Spleen (tissue), 7 donors: ENCODE measurements around the gene SLC2A14.

Experiments
- CTCF ChIP-seq, 11 experiments: fragments of 200-600 bp in 7 of 11; fragments of 450-650 bp in 4 of 11; sonication (generic) in 4 of 11; IDR thresholded peaks in 8 of 11; conservative IDR thresholded peaks in 3 of 11; 1 replicate in 7 of 11; 2 replicates in 4 of 11; pipeline versions ENCODE4 v1.4.0 to v1.8.0; 2016 to 2021; ENCODE audit warnings: antibody characterized with exemption in 11 of 11, inconsistent platforms in 4 of 11, mild to moderate bottlenecking in 1 of 11
- POLR2A ChIP-seq, 3 donors: fragments of 450-650 bp; IDR thresholded peaks; one replicate each; pipeline ENCODE4 v1.5.1; 2017; ENCODE audit warnings: antibody characterized with exemption in 3 of 3, mild to moderate bottlenecking in 1 of 3
- POLR2AphosphoS5 ChIP-seq, 3 donors: sonication (generic); formaldehyde crosslinking; IDR thresholded peaks; one replicate each; pipeline ENCODE4 v1.5.1; 2017; ENCODE audit warnings: antibody characterized with exemption in 3 of 3
- donor health status: DM: no; HTN: no; CAD: no; lungs with moderate emphysema.
- donor health status: DM: no; HTN: no; CAD: no.
- donor health status: DM: no; HTN: no; CAD: no.

- TF ChIP-seq CTCF (IDR thresholded peaks at IDR 0.05 in 8 of 11, conservative IDR thresholded peaks at IDR 0.05 in 3 of 11) (no peak), POLR2AphosphoS5 (IDR thresholded peaks at IDR 0.05) (no peak), POLR2A (IDR thresholded peaks at IDR 0.05) (no peak)
These were observed 38.9 kb downstream of the SLC2A14 start for GRCh38 chr12:7833831-7834230.
